K562 (cell line): Measurements from ENCODE around the gene TXLNB. TPM values are rescaled to one million over a fixed set of nuclear protein-coding genes. Genes with fewer than 3 reads are reported as not detected.

ENCODE experiments used
- CBX8 ChIP-seq: fragments of 200-600 bp; sonication (generic); IDR thresholded peaks from 2 replicates; pipeline ENCODE4 v1.6.1; 2012; ENCODE audit warnings: borderline replicate concordance, mixed run types, low read depth, mild to moderate bottlenecking, moderate library complexity, mixed read lengths, low read length, control low read depth, inconsistent platforms; ENCODE audit not compliant: poor library complexity, severe bottlenecking; ENCODE audit errors: extremely low read depth
- SETDB1 ChIP-seq: IDR thresholded peaks from one replicate; pipeline ENCODE4 v1.6.1; 2012; ENCODE audit warnings: low read length, control low read depth, inconsistent platforms
- SIRT6 ChIP-seq: IDR thresholded peaks from one replicate; pipeline ENCODE4 v1.6.1; 2012; ENCODE audit warnings: low read depth, mild to moderate bottlenecking, control low read depth, inconsistent platforms, low read length, moderate library complexity
- polyA plus RNA-seq, 8 experiments: library from polyadenylated mRNA; depleted of rRNA in 4 of 8; stranded (reverse) in 5 of 8; unstranded in 3 of 8; fragments of >200 nt; fragmentation: Nextera tagmentation in 2 of 8; fragmentation: Illumina TruSeq in 1 of 8; extraction: Ambion mirVana in 2 of 8; extraction: Trizol in 1 of 8; gene quantifications; 2 replicates each; pipeline versions ENCODE4 v1.2.1 to v1.2.3, GENCODE V29; 2011 to 2014; ENCODE audit warnings: inconsistent platforms in 1 of 8, missing spikeins in 1 of 8
- total RNA-seq, 7 experiments: library from RNA; depleted of rRNA in 6 of 7; stranded (reverse); fragments of >200 nt in 6 of 7; fragmentation: Illumina TruSeq in 2 of 7; extraction: Trizol in 2 of 7; gene quantifications; 2 replicates each; pipeline versions ENCODE4 v1.2.1 to v1.2.3, GENCODE V29; 2011 to 2021; ENCODE audit warnings: low replicate concordance in 1 of 7
- TF ChIP-seq, protein P1 (sequence below), 2 experiments: fragments of 450-650 bp in 1 of 2; IDR thresholded peaks; 2 replicates each; pipeline ENCODE4 v1.6.1; 2011 to 2017; ENCODE audit warnings: low read depth in 2 of 2, antibody characterized with exemption in 1 of 2, borderline replicate concordance in 1 of 2, low read length in 1 of 2, mild to moderate bottlenecking in 1 of 2, mixed read lengths in 1 of 2; ENCODE audit not compliant: control insufficient read depth in 1 of 2
- TF ChIP-seq, protein P2 (sequence below): fragments of 450-650 bp; IDR thresholded peaks from 2 replicates; pipeline ENCODE4 v1.6.1; 2016; ENCODE audit warnings: mild to moderate bottlenecking, moderate library complexity

Gene TXLNB
- total and polyA plus RNA-seq, 9 of the 15 experiments (the other 6 are each of a cell fraction or from before 2014, with no cell fraction given), result not detected

DNA sequence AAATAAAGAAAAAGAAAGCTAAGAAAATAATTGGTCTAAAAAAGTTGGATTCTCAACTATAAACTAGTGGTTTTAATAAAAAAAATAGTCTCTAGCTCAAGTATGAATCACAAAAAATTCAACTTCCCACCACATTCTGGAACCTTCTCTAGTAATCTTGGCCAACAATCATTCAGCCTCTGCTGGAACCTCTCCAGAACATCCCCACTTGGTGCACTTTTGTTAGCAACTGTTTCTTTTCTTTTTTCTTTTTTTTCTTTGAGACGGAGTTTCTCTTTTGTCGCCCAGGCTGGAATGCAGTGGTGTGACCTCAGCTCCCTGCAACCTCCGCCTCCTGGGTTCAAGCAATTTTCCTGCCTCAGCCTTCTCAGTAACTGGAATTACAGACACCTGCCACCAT lies 35.7 kb downstream of the TXLNB start (continued):
- TF ChIP-seq, protein P1, sequence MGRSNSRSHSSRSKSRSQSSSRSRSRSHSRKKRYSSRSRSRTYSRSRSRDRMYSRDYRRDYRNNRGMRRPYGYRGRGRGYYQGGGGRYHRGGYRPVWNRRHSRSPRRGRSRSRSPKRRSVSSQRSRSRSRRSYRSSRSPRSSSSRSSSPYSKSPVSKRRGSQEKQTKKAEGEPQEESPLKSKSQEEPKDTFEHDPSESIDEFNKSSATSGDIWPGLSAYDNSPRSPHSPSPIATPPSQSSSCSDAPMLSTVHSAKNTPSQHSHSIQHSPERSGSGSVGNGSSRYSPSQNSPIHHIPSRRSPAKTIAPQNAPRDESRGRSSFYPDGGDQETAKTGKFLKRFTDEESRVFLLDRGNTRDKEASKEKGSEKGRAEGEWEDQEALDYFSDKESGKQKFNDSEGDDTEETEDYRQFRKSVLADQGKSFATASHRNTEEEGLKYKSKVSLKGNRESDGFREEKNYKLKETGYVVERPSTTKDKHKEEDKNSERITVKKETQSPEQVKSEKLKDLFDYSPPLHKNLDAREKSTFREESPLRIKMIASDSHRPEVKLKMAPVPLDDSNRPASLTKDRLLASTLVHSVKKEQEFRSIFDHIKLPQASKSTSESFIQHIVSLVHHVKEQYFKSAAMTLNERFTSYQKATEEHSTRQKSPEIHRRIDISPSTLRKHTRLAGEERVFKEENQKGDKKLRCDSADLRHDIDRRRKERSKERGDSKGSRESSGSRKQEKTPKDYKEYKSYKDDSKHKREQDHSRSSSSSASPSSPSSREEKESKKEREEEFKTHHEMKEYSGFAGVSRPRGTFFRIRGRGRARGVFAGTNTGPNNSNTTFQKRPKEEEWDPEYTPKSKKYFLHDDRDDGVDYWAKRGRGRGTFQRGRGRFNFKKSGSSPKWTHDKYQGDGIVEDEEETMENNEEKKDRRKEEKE (IDR thresholded peaks at IDR 0.05; ENCODE audit: borderline replicate concordance in 1 of 2, control insufficient read depth in 1 of 2, low read depth in 2 of 2, low read length in 1 of 2), result no peak
- TF ChIP-seq, protein P2, sequence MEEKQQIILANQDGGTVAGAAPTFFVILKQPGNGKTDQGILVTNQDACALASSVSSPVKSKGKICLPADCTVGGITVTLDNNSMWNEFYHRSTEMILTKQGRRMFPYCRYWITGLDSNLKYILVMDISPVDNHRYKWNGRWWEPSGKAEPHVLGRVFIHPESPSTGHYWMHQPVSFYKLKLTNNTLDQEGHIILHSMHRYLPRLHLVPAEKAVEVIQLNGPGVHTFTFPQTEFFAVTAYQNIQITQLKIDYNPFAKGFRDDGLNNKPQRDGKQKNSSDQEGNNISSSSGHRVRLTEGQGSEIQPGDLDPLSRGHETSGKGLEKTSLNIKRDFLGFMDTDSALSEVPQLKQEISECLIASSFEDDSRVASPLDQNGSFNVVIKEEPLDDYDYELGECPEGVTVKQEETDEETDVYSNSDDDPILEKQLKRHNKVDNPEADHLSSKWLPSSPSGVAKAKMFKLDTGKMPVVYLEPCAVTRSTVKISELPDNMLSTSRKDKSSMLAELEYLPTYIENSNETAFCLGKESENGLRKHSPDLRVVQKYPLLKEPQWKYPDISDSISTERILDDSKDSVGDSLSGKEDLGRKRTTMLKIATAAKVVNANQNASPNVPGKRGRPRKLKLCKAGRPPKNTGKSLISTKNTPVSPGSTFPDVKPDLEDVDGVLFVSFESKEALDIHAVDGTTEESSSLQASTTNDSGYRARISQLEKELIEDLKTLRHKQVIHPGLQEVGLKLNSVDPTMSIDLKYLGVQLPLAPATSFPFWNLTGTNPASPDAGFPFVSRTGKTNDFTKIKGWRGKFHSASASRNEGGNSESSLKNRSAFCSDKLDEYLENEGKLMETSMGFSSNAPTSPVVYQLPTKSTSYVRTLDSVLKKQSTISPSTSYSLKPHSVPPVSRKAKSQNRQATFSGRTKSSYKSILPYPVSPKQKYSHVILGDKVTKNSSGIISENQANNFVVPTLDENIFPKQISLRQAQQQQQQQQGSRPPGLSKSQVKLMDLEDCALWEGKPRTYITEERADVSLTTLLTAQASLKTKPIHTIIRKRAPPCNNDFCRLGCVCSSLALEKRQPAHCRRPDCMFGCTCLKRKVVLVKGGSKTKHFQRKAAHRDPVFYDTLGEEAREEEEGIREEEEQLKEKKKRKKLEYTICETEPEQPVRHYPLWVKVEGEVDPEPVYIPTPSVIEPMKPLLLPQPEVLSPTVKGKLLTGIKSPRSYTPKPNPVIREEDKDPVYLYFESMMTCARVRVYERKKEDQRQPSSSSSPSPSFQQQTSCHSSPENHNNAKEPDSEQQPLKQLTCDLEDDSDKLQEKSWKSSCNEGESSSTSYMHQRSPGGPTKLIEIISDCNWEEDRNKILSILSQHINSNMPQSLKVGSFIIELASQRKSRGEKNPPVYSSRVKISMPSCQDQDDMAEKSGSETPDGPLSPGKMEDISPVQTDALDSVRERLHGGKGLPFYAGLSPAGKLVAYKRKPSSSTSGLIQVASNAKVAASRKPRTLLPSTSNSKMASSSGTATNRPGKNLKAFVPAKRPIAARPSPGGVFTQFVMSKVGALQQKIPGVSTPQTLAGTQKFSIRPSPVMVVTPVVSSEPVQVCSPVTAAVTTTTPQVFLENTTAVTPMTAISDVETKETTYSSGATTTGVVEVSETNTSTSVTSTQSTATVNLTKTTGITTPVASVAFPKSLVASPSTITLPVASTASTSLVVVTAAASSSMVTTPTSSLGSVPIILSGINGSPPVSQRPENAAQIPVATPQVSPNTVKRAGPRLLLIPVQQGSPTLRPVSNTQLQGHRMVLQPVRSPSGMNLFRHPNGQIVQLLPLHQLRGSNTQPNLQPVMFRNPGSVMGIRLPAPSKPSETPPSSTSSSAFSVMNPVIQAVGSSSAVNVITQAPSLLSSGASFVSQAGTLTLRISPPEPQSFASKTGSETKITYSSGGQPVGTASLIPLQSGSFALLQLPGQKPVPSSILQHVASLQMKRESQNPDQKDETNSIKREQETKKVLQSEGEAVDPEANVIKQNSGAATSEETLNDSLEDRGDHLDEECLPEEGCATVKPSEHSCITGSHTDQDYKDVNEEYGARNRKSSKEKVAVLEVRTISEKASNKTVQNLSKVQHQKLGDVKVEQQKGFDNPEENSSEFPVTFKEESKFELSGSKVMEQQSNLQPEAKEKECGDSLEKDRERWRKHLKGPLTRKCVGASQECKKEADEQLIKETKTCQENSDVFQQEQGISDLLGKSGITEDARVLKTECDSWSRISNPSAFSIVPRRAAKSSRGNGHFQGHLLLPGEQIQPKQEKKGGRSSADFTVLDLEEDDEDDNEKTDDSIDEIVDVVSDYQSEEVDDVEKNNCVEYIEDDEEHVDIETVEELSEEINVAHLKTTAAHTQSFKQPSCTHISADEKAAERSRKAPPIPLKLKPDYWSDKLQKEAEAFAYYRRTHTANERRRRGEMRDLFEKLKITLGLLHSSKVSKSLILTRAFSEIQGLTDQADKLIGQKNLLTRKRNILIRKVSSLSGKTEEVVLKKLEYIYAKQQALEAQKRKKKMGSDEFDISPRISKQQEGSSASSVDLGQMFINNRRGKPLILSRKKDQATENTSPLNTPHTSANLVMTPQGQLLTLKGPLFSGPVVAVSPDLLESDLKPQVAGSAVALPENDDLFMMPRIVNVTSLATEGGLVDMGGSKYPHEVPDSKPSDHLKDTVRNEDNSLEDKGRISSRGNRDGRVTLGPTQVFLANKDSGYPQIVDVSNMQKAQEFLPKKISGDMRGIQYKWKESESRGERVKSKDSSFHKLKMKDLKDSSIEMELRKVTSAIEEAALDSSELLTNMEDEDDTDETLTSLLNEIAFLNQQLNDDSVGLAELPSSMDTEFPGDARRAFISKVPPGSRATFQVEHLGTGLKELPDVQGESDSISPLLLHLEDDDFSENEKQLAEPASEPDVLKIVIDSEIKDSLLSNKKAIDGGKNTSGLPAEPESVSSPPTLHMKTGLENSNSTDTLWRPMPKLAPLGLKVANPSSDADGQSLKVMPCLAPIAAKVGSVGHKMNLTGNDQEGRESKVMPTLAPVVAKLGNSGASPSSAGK, result no peak
- TF ChIP-seq CBX8 (no peak), SIRT6 (no peak), SETDB1 (no peak)
